GM11168 (cell line): ENCODE results near the gene MYOCD.
"Not testable (repeated sequence)": the region's sequence is repeated elsewhere in the genome, so short reads cannot be mapped to it uniquely, and the experiment has no call there.

Experiments used
- in situ Hi-C: fragments of 300-500 bp; cut with MboI; formaldehyde crosslinking; loops from one replicate; pipeline ENCODE4 v1.12.0; 2022; ENCODE audit warnings: low sequenced_read_pairs; ENCODE audit not compliant: unreplicated experiment

MYOCD gene, protein sequence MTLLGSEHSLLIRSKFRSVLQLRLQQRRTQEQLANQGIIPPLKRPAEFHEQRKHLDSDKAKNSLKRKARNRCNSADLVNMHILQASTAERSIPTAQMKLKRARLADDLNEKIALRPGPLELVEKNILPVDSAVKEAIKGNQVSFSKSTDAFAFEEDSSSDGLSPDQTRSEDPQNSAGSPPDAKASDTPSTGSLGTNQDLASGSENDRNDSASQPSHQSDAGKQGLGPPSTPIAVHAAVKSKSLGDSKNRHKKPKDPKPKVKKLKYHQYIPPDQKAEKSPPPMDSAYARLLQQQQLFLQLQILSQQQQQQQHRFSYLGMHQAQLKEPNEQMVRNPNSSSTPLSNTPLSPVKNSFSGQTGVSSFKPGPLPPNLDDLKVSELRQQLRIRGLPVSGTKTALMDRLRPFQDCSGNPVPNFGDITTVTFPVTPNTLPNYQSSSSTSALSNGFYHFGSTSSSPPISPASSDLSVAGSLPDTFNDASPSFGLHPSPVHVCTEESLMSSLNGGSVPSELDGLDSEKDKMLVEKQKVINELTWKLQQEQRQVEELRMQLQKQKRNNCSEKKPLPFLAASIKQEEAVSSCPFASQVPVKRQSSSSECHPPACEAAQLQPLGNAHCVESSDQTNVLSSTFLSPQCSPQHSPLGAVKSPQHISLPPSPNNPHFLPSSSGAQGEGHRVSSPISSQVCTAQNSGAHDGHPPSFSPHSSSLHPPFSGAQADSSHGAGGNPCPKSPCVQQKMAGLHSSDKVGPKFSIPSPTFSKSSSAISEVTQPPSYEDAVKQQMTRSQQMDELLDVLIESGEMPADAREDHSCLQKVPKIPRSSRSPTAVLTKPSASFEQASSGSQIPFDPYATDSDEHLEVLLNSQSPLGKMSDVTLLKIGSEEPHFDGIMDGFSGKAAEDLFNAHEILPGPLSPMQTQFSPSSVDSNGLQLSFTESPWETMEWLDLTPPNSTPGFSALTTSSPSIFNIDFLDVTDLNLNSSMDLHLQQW

DNA sequence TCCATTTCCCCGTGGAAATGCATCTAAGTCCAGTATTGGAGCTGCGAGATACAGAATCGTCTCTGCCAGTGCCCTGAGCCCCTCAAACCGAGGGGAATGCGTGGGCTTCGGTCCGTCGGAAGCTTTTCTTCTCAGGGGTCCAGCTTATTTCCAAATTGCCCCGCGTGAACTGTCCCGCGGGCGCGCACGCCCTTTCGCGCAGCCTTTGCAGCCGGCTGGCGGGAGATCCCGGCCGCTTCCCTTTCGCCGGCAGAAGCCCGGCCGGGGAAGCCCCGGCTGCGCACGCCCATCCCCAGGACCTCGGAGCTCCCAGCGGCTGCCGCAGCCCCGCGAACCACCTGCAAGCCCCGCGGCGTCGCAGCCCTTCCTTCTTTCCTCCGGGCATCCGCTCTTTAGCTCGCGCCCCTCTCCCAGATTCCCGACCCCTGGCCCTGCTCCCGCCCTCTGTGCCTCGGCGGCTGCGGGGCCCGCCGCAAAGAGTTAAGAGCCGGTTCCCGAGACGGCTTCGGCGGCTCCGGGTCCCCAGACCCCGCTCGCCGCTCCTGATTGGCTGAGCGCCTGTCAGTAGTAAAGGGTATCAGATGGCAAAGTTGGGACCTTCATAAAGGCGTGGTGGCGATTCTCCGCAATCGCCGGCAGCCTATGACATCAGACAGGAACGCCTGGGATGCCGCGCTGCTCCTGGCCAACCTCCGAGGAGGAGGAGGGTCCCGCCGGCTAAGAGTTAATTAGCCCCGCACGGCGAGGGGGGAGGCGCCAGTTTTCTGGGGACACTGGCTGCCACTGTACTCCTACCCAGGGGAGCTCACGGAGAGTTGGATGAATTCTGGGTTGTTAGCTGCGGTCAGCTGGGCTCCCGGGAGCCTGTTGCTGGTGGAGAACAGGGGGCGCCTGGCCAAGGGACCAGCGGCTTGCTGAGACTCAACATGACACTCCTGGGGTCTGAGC lies at the start of gene MYOCD:
Gene MYOCD, plus strand, starts transcription at position 628 of the 948 bp plus-strand sequence. Its CDS starts 299 bp downstream, at position 927.
- in situ Hi-C loops: no loop called here

GRCh38 chr17:12616161-12616560 lies 49.5 kb upstream of the MYOCD start:
- in situ Hi-C loops: no loop called here

DNA sequence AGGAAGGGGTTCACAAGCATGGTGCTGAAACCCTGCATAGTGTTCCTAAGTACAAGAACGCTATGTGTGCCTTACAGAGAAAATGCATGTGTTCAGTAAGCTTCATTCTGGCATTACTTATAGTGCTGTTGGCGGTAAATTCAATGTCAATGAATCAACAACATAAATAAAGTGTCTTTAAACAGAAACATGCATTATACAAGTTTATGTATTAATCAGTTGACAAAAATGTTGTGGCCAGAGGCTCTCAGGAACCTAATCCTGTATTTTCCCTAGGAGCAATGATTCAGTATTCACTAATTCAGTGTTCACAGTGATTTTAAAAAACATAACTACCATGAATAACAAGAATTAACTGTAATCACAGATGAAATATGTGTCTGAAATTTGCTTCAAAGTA lies 47.1 kb upstream of the MYOCD start:
- in situ Hi-C loops: no loop called here

GRCh38 chr17:12619459-12620199 lies 46.1 kb upstream of the MYOCD start:
- in situ Hi-C loops: no loop called here

DNA sequence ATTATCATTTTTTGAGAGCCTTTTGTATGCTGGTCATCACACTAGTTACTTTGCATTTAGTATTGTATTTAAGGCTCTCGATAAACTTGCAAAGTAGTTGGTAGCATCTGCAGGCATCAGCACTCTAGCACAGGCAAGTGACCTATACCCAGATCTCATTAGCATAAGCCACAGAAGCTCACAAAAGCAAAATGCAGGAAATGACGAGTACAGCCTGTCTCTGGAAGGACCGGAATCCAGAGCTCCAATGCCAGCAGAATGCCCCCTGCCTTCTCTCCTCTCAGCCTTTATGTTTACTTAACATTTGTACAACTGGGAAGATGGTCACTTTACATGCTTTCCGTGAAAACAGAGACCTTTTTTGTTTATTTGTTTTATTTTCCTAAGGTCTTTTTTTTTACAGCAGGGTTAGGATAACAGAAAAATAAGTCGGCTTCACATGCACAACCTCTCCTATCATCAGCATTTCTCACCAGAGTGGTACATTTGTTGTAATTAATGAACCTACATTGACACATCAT lies 45.4 kb upstream of the MYOCD start:
- in situ Hi-C loops: no loop called here

DNA sequence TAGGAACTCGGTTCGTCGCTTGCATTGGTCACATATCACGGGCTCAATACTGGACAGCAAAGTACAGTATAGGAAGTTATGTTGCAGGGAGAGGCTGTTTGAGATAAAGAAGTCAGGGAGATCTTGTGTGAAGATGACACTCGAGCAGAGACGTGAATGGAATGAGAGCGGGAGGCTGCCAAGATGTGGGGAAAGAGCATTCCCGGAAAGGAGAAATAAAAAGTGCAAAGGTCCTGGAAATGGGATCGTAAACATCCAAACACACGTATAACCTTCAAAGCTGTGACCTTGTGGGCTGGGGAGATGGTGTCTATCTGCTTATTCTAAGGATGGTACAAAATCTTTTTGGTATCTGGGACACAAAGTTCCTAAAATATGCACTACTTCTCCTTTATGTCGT lies 43.0 kb upstream of the MYOCD start:
- in situ Hi-C loops: no loop called here

DNA sequence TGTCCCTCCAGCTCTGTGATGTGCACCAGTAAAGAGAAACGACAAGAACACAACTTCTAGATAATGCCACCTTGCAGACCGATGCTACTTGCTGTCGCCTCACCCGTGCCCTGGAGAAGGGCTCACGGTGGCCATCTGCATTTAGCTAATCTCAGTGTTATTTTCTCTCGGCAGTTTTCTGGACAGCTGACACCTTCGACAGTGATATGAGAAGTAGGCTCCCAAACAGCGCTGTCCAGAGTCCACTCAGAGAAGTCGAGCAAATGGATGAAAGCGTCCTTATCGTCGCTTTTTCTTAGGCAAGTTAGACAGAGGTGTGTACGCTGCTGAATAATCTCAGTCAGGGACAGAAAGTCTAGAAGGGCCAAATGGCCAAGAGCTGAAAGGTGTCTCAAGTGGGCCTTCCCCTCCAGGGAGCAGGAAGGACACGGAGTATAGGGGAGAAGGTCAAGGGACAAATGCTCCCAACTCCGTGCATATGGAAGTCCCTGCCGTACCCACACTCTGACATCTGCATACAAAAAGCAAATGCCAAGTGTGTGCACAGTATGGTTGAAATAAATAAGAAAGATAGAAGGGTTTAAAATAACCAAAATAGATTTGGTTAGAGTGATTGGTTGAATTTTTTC lies 42.4 kb upstream of the MYOCD start:
- in situ Hi-C loops: no loop called here

GRCh38 chr17:12624211-12624610 lies 41.5 kb upstream of the MYOCD start:
- in situ Hi-C loops: no loop called here

DNA sequence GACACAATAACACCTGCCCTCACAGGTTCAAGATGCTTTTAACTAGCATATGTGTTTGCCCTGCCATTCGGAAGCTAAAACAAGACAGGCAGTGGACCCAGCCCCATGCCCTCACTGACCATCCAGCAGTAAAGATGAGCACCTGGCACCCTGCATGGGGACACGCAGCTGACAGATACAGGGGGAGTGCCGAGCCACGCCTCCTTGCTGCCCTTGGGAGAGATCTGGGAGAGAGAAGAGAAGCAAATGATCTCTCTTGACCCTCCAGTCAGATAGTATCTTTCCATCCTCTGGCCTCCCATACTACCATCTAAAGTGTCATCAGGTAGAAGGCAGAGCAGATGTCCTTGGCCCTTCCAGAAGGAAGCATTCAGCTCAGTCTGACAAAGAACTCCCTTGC lies 40.6 kb upstream of the MYOCD start:
- in situ Hi-C loops: no loop called here

- in situ Hi-C loops: no loop called here
These were observed 38.5 kb upstream of the MYOCD start for GRCh38 chr17:12627177-12627629.

- in situ Hi-C loops: no loop called here
These were observed 37.8 kb upstream of the MYOCD start for GRCh38 chr17:12627781-12628451.

- in situ Hi-C loops: no loop called here
These were observed 34.6 kb upstream of the MYOCD start for GRCh38 chr17:12631076-12631475.

DNA sequence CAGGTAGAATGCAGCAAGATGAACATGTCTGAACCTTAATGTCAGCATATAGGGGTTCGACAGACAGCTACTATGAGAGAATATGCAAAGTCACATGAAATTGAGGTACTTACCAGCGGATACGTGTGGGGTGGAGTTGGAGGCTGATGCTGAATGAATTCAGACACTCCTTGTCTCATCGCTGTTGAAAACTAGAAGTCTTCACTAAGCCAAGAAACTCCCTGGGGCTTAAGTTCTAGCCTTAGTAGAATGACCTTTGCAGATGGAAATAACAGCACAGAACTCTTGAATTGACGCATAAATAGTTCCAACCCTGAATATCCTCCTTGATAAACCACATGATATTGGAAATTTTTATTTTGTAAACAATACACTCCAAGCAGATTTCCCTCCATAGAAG lies 32.9 kb upstream of the MYOCD start:
- in situ Hi-C loops: no loop called here

DNA sequence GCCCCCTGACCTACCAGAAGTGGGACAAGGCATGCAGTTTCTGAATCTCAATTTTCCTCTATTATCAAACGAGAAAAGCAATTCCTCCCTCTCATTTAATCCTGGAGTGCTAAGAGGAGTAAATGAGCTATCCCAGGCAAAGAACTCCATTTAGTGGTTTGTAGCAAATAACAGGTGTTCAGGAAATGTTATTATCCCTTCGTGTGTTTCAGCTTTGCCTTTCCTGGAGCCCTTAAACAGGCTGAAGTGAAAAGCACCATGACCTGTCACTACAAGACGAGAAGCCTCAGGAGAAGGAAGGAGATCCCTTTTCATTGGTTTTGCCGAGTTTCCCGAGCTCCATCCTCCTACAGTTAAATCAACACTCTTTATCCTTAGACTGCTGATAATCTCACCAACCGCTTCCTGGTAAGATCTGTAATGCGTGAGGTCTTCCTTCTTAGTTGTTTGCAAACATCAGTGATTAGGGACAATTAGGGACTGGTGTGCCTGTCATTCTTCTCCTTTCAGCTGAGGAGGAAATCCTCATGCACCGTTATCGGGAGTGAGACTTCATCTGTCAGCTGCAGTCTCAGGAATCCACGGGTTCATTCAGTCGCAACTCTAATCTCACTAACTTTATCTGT lies 30.8 kb upstream of the MYOCD start:
- in situ Hi-C loops: no loop called here

DNA sequence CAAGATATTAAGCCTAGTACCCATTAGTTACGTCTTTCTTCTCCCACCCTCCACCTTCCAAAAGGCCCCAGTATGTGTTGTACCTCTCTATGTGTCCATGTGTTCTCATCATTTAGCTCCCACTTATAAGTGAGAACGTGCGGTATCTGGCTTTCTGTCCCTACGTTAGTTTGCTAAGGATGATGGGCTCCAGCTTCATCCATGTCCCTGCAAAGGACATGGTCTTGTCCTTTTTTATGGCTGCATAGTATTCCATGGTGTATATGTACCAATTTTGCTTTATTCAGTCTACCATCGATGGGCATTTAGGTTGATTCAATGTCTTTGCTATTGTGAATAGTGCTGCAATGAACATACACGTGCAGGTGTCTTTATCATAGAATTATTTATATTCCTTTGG lies 29.7 kb upstream of the MYOCD start:
- in situ Hi-C loops: not testable (repeated sequence)

DNA sequence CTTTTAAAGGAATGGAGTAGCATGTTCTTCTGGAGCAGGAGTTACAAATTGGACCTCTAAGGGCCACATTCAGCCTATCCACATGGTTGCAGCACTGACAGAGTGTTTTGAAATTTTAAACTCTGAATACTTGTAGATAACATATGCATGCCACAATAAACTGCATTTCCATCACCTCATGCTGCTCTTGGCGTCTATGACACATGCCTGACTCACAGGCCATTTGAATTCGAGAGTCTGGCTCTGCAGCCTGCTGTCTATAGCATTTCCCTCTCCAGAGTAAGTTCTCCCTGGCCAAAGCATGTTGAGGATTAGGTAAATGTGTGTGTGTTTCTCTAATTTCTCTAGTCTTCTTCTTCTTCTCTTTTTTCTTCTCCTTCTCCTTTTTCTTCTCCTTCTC lies 28.7 kb upstream of the MYOCD start:
- in situ Hi-C loops: no loop called here

- in situ Hi-C loops: no loop called here
These were observed 27.7 kb upstream of the MYOCD start for GRCh38 chr17:12637745-12638651.
